NCI-H2107 (cell line): Measurements from ENCODE around the gene CFAP107.
"Not testable (repeated sequence)": the region's sequence is repeated elsewhere in the genome, so short reads cannot be mapped to it uniquely, and the experiment has no call there.

ENCODE experiments used
- DNase-seq: peaks from one replicate; lab custom pipeline; 2025; lab: John Stamatoyannopoulos, UW

The CFAP107 gene

GRCh38 chr1:12745992-12746323 is at the start of gene CFAP107:
TSS of gene CFAP107 (plus strand) at chr1:12746200. CDS start at chr1:12746431, 231 bp downstream.
- no peak for DNase-seq

GRCh38 chr1:12696658-12697057 is 49.3 kb upstream of the CFAP107 start:
- no peak for DNase-seq

- no peak for DNase-seq
These were observed 48.6 kb upstream of the CFAP107 start for GRCh38 chr1:12697397-12697796.

DNA sequence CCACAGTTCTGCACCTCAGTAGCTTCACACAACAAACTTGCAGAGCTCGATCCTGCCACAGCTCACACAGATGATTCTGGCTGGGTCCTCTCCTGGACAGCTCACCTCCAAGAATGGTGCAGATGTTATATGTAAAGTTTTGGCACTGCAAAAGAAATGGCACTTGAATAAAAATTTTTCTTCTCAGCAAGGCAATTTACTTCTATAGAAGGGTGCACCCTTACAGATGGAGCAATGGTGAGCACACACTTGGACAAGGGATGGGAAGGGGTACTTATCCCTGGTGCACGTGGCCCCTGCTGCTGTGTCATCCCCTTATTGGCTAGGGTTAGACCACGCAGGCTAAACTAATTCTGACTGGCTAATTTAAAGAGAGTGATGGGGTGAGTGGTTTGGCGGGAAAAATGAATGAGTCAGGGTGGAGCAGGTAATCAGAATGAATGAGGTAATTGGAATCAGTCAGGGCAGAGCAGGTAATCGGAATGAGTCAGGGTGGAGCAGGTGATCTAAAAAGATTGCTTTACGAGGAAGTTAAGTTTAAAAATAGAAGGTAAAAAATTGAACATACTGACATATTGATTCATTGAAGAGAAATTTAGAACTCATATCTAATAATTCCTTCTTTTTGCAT is 42.1 kb upstream of the CFAP107 start:
- DNase-seq, result no peak

GRCh38 chr1:12706061-12706460 is 39.9 kb upstream of the CFAP107 start:
- DNase-seq, result no peak

DNA sequence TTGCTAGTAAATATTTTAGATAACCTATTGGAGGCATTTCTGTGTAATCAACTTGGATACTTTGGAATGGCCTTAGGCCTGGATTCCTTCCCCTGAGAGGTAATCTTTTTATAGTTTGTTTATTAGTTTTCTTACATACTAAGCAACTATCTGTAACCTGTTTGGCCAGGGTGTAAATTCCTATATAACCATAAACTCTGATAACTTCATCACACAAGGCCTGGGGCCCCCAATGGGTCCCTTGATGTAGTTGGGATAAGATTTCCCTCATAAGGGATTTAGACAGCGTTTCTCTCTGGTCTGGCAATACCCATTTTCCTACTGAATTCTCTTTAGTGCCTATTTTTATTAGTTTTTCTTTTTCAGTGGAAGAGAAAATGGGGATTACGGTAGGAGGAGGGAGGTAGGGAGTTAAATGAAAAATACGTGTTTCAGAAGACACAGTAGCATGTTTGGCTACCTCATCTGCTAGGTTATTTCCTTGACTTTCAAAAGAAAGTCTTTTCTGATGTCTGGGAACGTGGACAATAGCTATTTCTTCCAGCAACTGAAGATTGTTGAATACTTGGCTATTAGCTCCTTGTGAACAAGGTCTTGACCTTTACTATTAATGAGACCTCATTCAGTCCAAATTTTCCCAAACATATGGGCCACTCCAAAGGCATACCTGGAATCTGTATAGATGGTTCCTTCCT is 37.5 kb upstream of the CFAP107 start:
- DNase-seq, result no peak

GRCh38 chr1:12709091-12709491 is 36.9 kb upstream of the CFAP107 start:
- no peak for DNase-seq

DNA sequence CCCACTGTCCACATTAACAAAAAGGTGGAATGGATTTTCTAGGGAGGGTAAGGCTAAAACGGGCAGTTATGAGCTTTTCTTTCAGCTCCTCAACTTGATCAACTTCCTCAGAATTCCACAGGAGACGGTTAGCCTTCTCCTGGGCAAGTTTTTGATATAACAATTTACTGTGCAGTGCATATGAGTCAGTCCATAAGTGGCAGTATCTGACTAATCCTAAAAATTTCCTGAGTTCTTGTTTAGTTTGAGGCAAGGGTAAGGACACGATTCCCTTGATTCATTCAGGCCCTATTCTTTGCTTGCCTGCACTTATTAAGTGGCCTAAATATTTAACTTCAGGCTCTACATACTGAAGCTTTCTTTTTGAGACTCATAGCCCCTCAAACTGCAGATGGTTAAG is 36.3 kb upstream of the CFAP107 start:
- no peak for DNase-seq

- DNase-seq, result no peak
These were observed 34.5 kb upstream of the CFAP107 start for GRCh38 chr1:12711536-12711935.

- no peak for DNase-seq
These were observed 33.9 kb upstream of the CFAP107 start for GRCh38 chr1:12712076-12712475.

GRCh38 chr1:12712929-12713328 is 33.1 kb upstream of the CFAP107 start:
- no peak for DNase-seq

GRCh38 chr1:12713651-12714050 is 32.3 kb upstream of the CFAP107 start:
- not testable (repeated sequence) for DNase-seq

DNA sequence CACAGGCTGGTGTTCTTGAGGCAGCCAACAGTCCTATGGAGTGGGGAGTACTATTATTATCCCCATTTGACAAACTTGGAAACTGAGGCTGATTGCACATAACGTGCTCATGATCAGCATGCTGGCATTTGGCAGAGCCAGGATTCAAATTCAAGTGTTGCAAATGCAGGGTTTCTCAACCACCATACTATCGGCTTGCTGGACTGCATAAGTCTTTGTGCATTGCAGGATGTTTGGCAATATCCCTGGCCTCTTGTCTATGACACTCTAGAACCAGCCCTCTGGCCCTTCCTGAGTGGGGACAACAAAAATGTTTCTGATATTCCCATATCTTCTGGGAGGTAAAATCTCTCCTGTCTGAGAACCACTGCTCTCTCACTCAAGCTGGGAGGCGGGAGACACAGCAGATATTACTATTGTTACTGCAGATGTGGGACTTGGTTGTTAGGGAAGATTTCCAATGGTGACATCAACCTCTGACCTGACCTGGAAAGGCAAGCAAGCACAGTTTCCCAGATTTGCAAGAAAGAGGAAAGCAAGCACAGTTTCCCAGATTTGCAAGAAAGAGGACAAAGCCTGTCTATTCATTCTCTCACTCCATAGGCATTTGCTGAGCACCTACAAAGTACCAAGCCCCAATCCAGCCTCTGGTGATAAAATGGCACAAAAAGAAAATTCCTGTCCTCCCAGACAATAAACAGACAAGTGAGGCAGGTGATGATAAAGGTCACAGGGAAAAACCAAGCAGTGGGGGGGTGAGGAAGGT is 31.1 kb upstream of the CFAP107 start:
- DNase-seq, result no peak

DNA sequence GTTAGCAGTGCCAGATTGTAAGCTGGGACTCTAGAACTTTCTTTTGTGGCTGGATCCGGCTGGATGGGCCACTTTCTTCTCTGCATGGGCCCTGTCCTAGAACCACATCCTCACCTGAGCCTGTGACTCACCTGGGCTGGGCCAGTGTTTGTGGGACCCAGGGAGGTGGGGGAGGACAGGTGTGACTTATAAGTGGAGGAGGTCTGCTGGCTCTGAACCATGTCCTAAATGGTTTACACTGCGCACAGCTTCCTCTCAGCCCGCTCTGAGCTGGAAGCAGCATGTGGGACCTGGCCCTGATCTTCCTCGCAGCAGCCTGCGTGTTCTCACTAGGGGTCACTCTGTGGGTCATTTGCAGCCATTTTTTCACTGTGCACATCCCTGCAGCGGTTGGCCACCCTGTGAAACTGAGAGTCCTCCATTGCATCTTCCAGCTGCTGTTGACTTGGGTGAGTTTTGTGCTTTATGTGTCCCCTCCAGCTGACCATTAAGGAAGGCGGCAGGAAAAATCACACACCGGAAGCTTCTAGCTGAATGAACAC is 30.0 kb upstream of the CFAP107 start, which contains the start of gene AADACL3:
Gene AADACL3, plus strand, starts transcription at position 215 of the 542 bp plus-strand sequence. Its CDS starts 67 bp downstream, at position 282.
- DNase-seq, result no peak

DNA sequence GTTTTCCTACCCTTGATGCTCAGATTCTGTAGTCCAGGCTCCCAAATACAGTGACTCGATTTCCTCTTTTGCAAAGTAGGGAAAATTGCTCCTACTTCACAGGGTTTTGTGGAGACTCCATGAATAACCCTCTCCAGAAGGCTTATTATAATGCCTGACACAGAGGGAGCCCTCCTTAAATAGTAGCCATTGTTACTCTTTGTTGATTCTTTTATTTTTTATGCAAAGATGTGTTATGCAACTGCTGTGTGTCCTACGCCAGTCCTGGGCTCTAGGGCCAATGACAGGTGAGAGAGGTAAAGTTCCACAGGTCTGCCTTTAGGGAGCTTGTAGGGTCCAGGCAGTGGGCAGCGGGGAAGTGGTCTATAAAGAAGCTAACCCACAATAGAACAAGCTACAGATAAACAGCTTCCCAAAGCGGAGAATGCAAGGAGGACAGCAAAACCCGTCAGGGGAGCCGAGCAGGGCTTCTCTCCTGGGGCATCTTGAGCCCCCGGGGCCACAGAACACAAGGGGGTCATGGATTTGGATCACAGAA is 28.6 kb upstream of the CFAP107 start:
- no peak for DNase-seq

DNA sequence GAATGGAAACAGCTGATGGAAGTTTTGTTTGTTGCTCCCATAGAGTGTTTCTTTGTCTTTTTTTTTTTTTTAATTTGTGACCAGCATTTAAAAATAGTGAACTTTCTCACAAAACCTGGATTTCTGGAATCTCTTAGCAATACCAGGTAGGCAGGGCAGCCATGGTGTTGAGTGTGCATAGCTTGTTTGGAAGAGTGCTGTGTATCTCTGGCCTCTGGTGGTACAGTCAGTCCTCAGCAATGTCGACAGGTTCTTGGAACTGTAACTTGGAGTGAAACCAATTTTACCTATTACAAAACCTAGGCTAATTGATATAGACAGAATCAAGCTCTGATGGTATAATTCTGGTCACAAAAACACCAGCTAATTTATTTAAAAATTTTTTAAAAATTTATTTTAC is 23.4 kb upstream of the CFAP107 start:
- DNase-seq, result no peak

- no peak for DNase-seq
These were observed 17.6 kb upstream of the CFAP107 start for GRCh38 chr1:12728391-12728790.

GRCh38 chr1:12730156-12730555 is 15.8 kb upstream of the CFAP107 start:
- DNase-seq, result no peak

- DNase-seq, result not testable (repeated sequence)
These were observed 14.9 kb upstream of the CFAP107 start for GRCh38 chr1:12731084-12731483.

GRCh38 chr1:12734651-12735050 is 11.3 kb upstream of the CFAP107 start:
- DNase-seq, result no peak

DNA sequence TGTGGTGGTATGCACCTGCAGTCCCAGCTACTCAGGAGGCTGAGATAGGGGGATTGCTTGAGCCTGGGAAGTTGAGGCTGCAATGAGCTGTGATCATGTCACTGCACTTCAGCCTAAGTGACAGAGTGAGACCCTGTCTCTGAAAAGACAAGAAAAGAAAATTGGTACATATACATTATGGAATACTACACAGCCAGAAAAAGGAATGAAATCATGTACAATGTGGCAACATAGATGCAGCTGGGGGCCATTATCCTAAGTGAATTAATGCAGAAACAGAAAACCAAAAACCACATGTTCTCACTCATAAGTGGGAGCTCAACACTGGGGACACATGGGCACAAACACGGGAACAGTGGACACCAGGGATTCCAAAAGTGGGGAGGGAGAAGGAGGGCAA is 7.1 kb upstream of the CFAP107 start:
- no peak for DNase-seq

DNA sequence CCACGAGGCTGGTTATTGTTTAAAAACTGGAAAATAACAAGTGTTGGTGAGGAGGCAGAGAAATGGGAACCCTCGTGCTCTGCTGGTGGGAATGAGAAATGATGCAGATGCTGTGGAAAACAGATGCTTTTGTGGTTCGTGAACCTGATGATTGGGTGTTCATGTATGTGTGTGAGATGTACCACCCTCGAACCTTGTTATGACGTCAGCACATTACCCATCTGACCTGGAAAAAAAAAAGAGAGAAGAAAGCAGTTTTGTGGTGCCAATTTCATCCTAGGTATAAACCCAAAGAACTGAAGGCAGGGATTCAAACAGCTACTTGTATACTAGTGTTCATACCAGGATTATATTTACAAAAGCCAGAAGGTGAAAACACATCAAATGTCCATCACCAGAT is 6.4 kb upstream of the CFAP107 start:
- DNase-seq, result no peak

- no peak for DNase-seq
These were observed 4.1 kb upstream of the CFAP107 start for GRCh38 chr1:12741946-12742345.
